IMR-90 (cell line): ENCODE data around the gene DBX1. TPM values are rescaled to one million over a fixed set of nuclear protein-coding genes. Genes with fewer than 3 reads are reported as not detected.
"Not testable (repeated sequence)": the region's sequence is repeated elsewhere in the genome, so short reads cannot be mapped to it uniquely, and the experiment has no call there.

Experiments
- ATAC-seq: fragments of 200-7000 bp; cut with Tn5 transposase; 2 replicates; pipeline ENCODE4 v1.9.1; 2020; ENCODE audit warnings: low read depth, mild to moderate bottlenecking, moderate library complexity
- BruUV-seq: library from RNA; stranded (reverse); fragments of 400-500 nt; replicated peaks from 2 replicates; lab custom pipeline; 2021; lab: Mats Ljungman, UMichigan
- CTCF ChIA-PET: fragments of 300-600 bp; formaldehyde crosslinking; extraction: SDS; loops from one replicate; lab custom pipeline; 2021; ENCODE audit warnings: antibody characterized with exemption; lab: Yijun Ruan, JAX
- POLR2A ChIA-PET: fragments of 300-600 bp; sonication (Branson Sonifier 250); formaldehyde crosslinking; loops from one replicate; lab custom pipeline; 2022; ENCODE audit warnings: antibody characterized with exemption; ENCODE audit not compliant: unreplicated experiment; lab: Charles Lee
- DNase-seq: peaks from one replicate; pipeline ENCODE4 v3.0.0; 2013
- H2AFZ ChIP-seq: replicated peaks from 2 replicates; pipeline ENCODE3; 2013; ENCODE audit warnings: low read length, mild to moderate bottlenecking; ENCODE audit not compliant: poor library complexity
- H2AK5ac ChIP-seq: 2 replicates; pipeline ENCODE4 v1.6.1; 2013; ENCODE audit warnings: low read depth, low read length, inconsistent platforms
- H2AK9ac ChIP-seq: replicated peaks from 2 replicates; pipeline ENCODE3; 2013; ENCODE audit warnings: mild to moderate bottlenecking, low read depth, low read length, moderate library complexity; ENCODE audit not compliant: poor library complexity
- H2BK120ac ChIP-seq: 2 replicates; pipeline ENCODE4 v1.6.1; 2013; ENCODE audit warnings: low read depth, low read length, inconsistent platforms
- H2BK15ac ChIP-seq: 3 replicates; pipeline ENCODE4 v1.6.1; 2013; ENCODE audit warnings: low read depth, low read length, inconsistent platforms
- H2BK20ac ChIP-seq: 2 replicates; pipeline ENCODE4 v1.6.1; 2013; ENCODE audit warnings: low read depth, mild to moderate bottlenecking, inconsistent platforms, low read length, moderate library complexity
- H2BK5ac ChIP-seq: 2 replicates; pipeline ENCODE4 v1.6.1; 2013; ENCODE audit warnings: mild to moderate bottlenecking, low read depth, low read length, inconsistent platforms; ENCODE audit not compliant: poor library complexity, severe bottlenecking
- H3K14ac ChIP-seq: replicated peaks from 2 replicates; pipeline ENCODE4 v1.6.1; 2013; ENCODE audit warnings: low read depth, low read length, inconsistent platforms
- H3K18ac ChIP-seq: 2 replicates; pipeline ENCODE4 v1.6.1; 2013; ENCODE audit warnings: low read depth, low read length, control low read depth
- H3K23ac ChIP-seq: 2 replicates; pipeline ENCODE4 v1.6.1; 2013; ENCODE audit warnings: low read depth, low read length, inconsistent platforms
- H3K27ac ChIP-seq: 2 replicates; pipeline ENCODE4 v1.5.1; 2013; ENCODE audit warnings: mild to moderate bottlenecking, control low read depth, low read length; ENCODE audit not compliant: insufficient read depth
- H3K27me3 ChIP-seq: 2 replicates; pipeline ENCODE4 v1.6.1; 2013; ENCODE audit warnings: low read length; ENCODE audit not compliant: control insufficient read depth, insufficient read depth
- H3K36me3 ChIP-seq: 2 replicates; pipeline ENCODE4 v1.6.1; 2013; ENCODE audit warnings: low read length, mixed read lengths; ENCODE audit not compliant: control insufficient read depth, insufficient read depth
- H3K4ac ChIP-seq: 2 replicates; pipeline ENCODE4 v1.6.1; 2013; ENCODE audit warnings: low read depth, low read length, inconsistent platforms
- H3K4me1 ChIP-seq: 2 replicates; pipeline ENCODE4 v1.6.1; 2013; ENCODE audit warnings: low read length, mixed read lengths; ENCODE audit not compliant: control insufficient read depth, insufficient read depth
- H3K4me2 ChIP-seq: 2 replicates; pipeline ENCODE4 v1.6.1; 2013; ENCODE audit warnings: low read depth, mild to moderate bottlenecking, control low read depth, low read length, moderate library complexity
- H3K4me3 ChIP-seq: 2 replicates; pipeline ENCODE4 v1.5.1; 2013; ENCODE audit warnings: low read depth, mild to moderate bottlenecking, control low read depth, low read length, moderate library complexity; ENCODE audit not compliant: insufficient read depth
- H3K56ac ChIP-seq: 2 replicates; pipeline ENCODE4 v1.6.1; 2013; ENCODE audit warnings: low read length, inconsistent platforms; ENCODE audit not compliant: insufficient read depth; ENCODE audit errors: extremely low read depth
- H3K79me1 ChIP-seq, 2 experiments: 2 replicates each; pipeline ENCODE4 v1.6.1; 2013; ENCODE audit warnings: low read length in 2 of 2, inconsistent platforms in 1 of 2, low read depth in 1 of 2
- H3K9ac ChIP-seq: 2 replicates; pipeline ENCODE4 v1.6.1; 2013; ENCODE audit warnings: low read depth, low read length, control low read depth
- H3K9me1 ChIP-seq: 2 replicates; pipeline ENCODE4 v1.6.1; 2013; ENCODE audit warnings: low read length, inconsistent platforms; ENCODE audit not compliant: insufficient read depth
- H3K9me3 ChIP-seq: 2 replicates; pipeline ENCODE4 v1.6.1; 2013; ENCODE audit warnings: low read length; ENCODE audit not compliant: control insufficient read depth, insufficient read depth
- H4K20me1 ChIP-seq: 2 replicates; pipeline ENCODE4 v1.6.1; 2013; ENCODE audit warnings: low read length, inconsistent platforms; ENCODE audit not compliant: insufficient read depth
- H4K5ac ChIP-seq: 2 replicates; pipeline ENCODE4 v1.6.1; 2013; ENCODE audit warnings: mild to moderate bottlenecking, low read depth, low read length, control low read depth
- H4K8ac ChIP-seq, 2 experiments: 2 replicates each; pipeline ENCODE4 v1.6.1; 2013; ENCODE audit warnings: low read depth in 2 of 2, low read length in 2 of 2, control low read depth in 1 of 2, inconsistent platforms in 1 of 2
- H4K91ac ChIP-seq: 2 replicates; pipeline ENCODE4 v1.6.1; 2013; ENCODE audit warnings: low read depth, low read length, inconsistent platforms; ENCODE audit not compliant: insufficient read depth
- WGBS, 2 experiments: methylation state at CpG; one replicate each; pipeline versions ENCODE4 v1.1.5 to v1.1.7; 2013; ENCODE audit warnings: missing lambda C conversion rate in 2 of 2; ENCODE audit not compliant: insufficient read length in 1 of 2; ENCODE audit errors: extremely low coverage in 2 of 2; 5-methylcytosine and 5-hydroxymethylcytosine counted together
- dilution Hi-C: fragments of 300-500 bp; cut with HindIII; formaldehyde crosslinking; loops from one replicate; pipeline ENCODE4 v1.14.3; 2018; ENCODE audit warnings: low sequenced_read_pairs; ENCODE audit not compliant: unreplicated experiment
- in situ Hi-C: fragments of 300-500 bp; cut with MboI; formaldehyde crosslinking; loops from 3 replicates; pipeline ENCODE4 v1.14.3; 2019; ENCODE audit warnings: low sequenced_read_pairs, inconsistent platforms, mixed read lengths
- intact Hi-C: fragments of 100-400 bp; cut with micrococcal nuclease; formaldehyde crosslinking; loops from 2 replicates; pipeline ENCODE4 v1.10.0; 2022
- polyA plus RNA-seq, 3 experiments: library from polyadenylated mRNA; depleted of rRNA; stranded (reverse); fragments of >200 nt; gene quantifications; 2 replicates each; pipeline ENCODE4 v1.2.3, GENCODE V29; 2012; ENCODE audit warnings: low replicate concordance in 1 of 3
- total RNA-seq: library from RNA; depleted of rRNA; stranded (reverse); fragments of >200 nt; gene quantifications from 2 replicates; pipeline ENCODE4 v1.2.3, GENCODE V29; 2012

Gene DBX1
- total and polyA plus RNA-seq, 2 of the 4 experiments (the other 2 are of a cell fraction) = not detected

GRCh38 chr11:20200331-20200955, 40.2 kb upstream of the DBX1 start:
- dilution Hi-C loops, H3K18ac ChIP-seq, H2BK5ac ChIP-seq, H3K4me3 ChIP-seq, H3K9me1 ChIP-seq, H3K56ac ChIP-seq, H2AK5ac ChIP-seq, H3K23ac ChIP-seq, H2BK20ac ChIP-seq, H2BK120ac ChIP-seq, ATAC-seq, H3K9ac ChIP-seq, H3K27ac ChIP-seq, H4K91ac ChIP-seq, H2AFZ ChIP-seq, DNase-seq, H4K8ac ChIP-seq, H4K20me1 ChIP-seq, H4K5ac ChIP-seq, H2BK15ac ChIP-seq, H3K14ac ChIP-seq, H3K4ac ChIP-seq, intact Hi-C loops, H3K4me1 ChIP-seq, BruUV-seq, in situ Hi-C loops, H3K79me1 ChIP-seq, H3K36me3 ChIP-seq, H2AK9ac ChIP-seq, H3K9me3 ChIP-seq: not testable (repeated sequence)
- POLR2A ChIA-PET = interaction anchor here (0.5 kb wide), 1 partner anchor 1221 kb away, joined by 5 read pairs; no protein-coding TSS in a partner anchor
- Histone ChIP-seq H3K4me2 (peak overlapping the region; percentile 40; the same call in 1 of the 2 replicates), H3K27me3 (peaks cover 11% of the 10 kb centered on the region)
- CTCF ChIA-PET = interaction anchor here (0.6 to 0.7 kb wide), 2 partner anchors 32 to 86 kb away, joined by 3 read pairs; no protein-coding TSS in a partner anchor
- no CpG with 5 or more reads among the region's 5 CpGs for WGBS, 2 experiments
